ENCODE measurements around the gene PRKAR1B.

Gene PRKAR1B

GRCh38 chr7:534075-534474 is 193.0 kb downstream of the PRKAR1B start:
- no peak for DNase-seq

- DNase-seq = no peak
Observed at GRCh38 chr7:533266-533665, 193.8 kb downstream of the PRKAR1B start.

GRCh38 chr7:532379-533143 is 194.5 kb downstream of the PRKAR1B start:
- no peak for DNase-seq

GRCh38 chr7:531777-532176 is 195.3 kb downstream of the PRKAR1B start:
- no peak for DNase-seq

GRCh38 chr7:528451-528850 is 198.6 kb downstream of the PRKAR1B start:
- DNase-seq = no peak

- DNase-seq = no peak
Observed at GRCh38 chr7:527723-528122, 199.4 kb downstream of the PRKAR1B start.

GRCh38 chr7:526460-527034 is 200.5 kb downstream of the PRKAR1B start:
- no peak for DNase-seq

GRCh38 chr7:525740-526139 is 201.3 kb downstream of the PRKAR1B start:
- no peak for DNase-seq

GRCh38 chr7:524800-525199 is 202.3 kb downstream of the PRKAR1B start:
- DNase-seq = no peak

- no peak for DNase-seq
Observed at GRCh38 chr7:523347-524336, 203.4 kb downstream of the PRKAR1B start.

GRCh38 chr7:522951-523314 is 204.1 kb downstream of the PRKAR1B start:
- DNase-seq = no peak

- no peak for DNase-seq
Observed at GRCh38 chr7:522071-522950, 204.8 kb downstream of the PRKAR1B start.

GRCh38 chr7:521221-522070 is 205.6 kb downstream of the PRKAR1B start:
- no peak for DNase-seq

GRCh38 chr7:520503-521161 is 206.4 kb downstream of the PRKAR1B start:
- no peak for DNase-seq

- DNase-seq = no peak
Observed at GRCh38 chr7:519484-520390, 207.3 kb downstream of the PRKAR1B start, which contains the start of gene PDGFA. TSS of gene PDGFA (minus strand) at chr7:519846. CDS start at chr7:519001, 845 bp downstream.

- DNase-seq = no peak
Observed at GRCh38 chr7:518630-519483, 208.2 kb downstream of the PRKAR1B start.

- DNase-seq = no peak
Observed at GRCh38 chr7:517774-518629, 209.1 kb downstream of the PRKAR1B start.

All from activated naive CD4-positive, alpha-beta T cell (primary cell).